Vagina (tissue), 2 donors: Measurements from ENCODE around the gene FBH1. TPM values are rescaled to one million over a fixed set of nuclear protein-coding genes. Genes with fewer than 3 reads are reported as not detected.
"Not testable (repeated sequence)": the region's sequence is repeated elsewhere in the genome, so short reads cannot be mapped to it uniquely, and the experiment has no call there.

Experiments used
- DNase-seq, 2 donors: peaks; one replicate each; pipeline ENCODE4 v3.0.0-alpha.2; 2017; ENCODE audit errors: extremely low spot score in 2 of 2
- H3K27ac ChIP-seq: fragments of 200-600 bp; sonication (generic); one replicate; pipeline ENCODE4 v1.5.1; 2019
- H3K27me3 ChIP-seq: fragments of 200-600 bp; sonication (generic); one replicate; pipeline ENCODE4 v1.5.1; 2019
- H3K36me3 ChIP-seq, 2 donors: fragments of 200-600 bp; sonication (generic); one replicate each; pipeline ENCODE4 v1.5.1; 2017 to 2019
- H3K4me1 ChIP-seq: fragments of 200-600 bp; sonication (generic); one replicate; pipeline ENCODE4 v1.5.1; 2019
- H3K4me3 ChIP-seq, 2 donors: fragments of 200-600 bp; sonication (generic); 1 replicate in 1 of 2; 2 replicates in 1 of 2; pipeline ENCODE4 v1.5.1; 2016 to 2019
- H3K9me3 ChIP-seq: fragments of 200-600 bp; sonication (generic); one replicate; pipeline ENCODE4 v1.5.1; 2019
- POLR2A ChIP-seq, 2 donors: fragments of 450-650 bp; IDR thresholded peaks; one replicate each; pipeline ENCODE4 v1.6.1; 2017; ENCODE audit warnings: antibody characterized with exemption in 2 of 2, mild to moderate bottlenecking in 2 of 2, moderate library complexity in 2 of 2
- POLR2AphosphoS5 ChIP-seq, 2 donors: sonication (generic); formaldehyde crosslinking; IDR thresholded peaks; one replicate each; pipeline ENCODE4 v1.9.0; 2017; ENCODE audit warnings: antibody characterized with exemption in 2 of 2, mild to moderate bottlenecking in 2 of 2, low read depth in 1 of 2; ENCODE audit not compliant: insufficient read depth in 1 of 2
- intact Hi-C: fragments of 100-400 bp; cut with DNase I; formaldehyde crosslinking; loops from one replicate; pipeline ENCODE4 v1.15.1; 2023
- total RNA-seq: library from RNA; depleted of rRNA; stranded (reverse); fragments of >200 nt; gene quantifications from one replicate; pipeline ENCODE4 v1.2.3, GENCODE V29; 2016
- TF ChIP-seq, protein P1 (sequence below), 3 experiments: fragments of 450-650 bp in 2 of 3; fragments of 200-600 bp in 1 of 3; sonication (generic) in 1 of 3; IDR thresholded peaks; one replicate each; pipeline ENCODE4 v1.5.1; 2017 to 2019; ENCODE audit warnings: antibody characterized with exemption in 3 of 3, mild to moderate bottlenecking in 2 of 3, moderate library complexity in 2 of 3

Gene FBH1
- total RNA-seq, 1 donor from 2014 or later, result 108 TPM

DNA sequence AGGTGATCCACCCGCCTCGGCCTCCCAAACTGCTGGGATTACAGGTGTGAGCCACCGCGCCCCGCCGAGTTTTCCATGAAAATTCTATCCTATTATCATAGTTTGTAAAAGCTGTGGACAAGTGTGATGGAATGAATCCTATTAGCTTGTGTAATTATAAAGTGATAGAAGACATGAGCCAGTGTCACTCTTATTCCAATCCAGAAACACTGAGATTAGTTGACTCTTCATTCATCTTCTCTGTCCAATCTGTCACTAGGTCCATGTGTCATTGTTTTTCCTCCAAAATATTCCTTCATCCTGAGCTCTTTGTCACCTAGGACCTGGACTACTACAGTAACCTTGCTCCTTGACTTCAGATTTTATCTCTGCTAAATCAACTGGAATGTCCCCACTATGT, 13.5 kb downstream of the FBH1 start:
- intact Hi-C loops, result no loop called here
- H3K27ac ChIP-seq, result no peak overlapping the region
- H3K27me3 ChIP-seq, result no peaks in the 10 kb centered on the region
- DNase-seq, result no peak
- H3K9me3 ChIP-seq, result no peaks in the 10 kb centered on the region
- H3K4me3 ChIP-seq, result no peak overlapping the region
- peaks cover 7% of the 10 kb centered on the region for H3K4me1 ChIP-seq
- TF ChIP-seq, protein P1, sequence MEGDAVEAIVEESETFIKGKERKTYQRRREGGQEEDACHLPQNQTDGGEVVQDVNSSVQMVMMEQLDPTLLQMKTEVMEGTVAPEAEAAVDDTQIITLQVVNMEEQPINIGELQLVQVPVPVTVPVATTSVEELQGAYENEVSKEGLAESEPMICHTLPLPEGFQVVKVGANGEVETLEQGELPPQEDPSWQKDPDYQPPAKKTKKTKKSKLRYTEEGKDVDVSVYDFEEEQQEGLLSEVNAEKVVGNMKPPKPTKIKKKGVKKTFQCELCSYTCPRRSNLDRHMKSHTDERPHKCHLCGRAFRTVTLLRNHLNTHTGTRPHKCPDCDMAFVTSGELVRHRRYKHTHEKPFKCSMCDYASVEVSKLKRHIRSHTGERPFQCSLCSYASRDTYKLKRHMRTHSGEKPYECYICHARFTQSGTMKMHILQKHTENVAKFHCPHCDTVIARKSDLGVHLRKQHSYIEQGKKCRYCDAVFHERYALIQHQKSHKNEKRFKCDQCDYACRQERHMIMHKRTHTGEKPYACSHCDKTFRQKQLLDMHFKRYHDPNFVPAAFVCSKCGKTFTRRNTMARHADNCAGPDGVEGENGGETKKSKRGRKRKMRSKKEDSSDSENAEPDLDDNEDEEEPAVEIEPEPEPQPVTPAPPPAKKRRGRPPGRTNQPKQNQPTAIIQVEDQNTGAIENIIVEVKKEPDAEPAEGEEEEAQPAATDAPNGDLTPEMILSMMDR (IDR thresholded peaks at IDR 0.05), result no peak
- TF ChIP-seq POLR2AphosphoS5 (IDR thresholded peaks at IDR 0.05; ENCODE audit: insufficient read depth in 1 of 2, low read depth in 1 of 2) (no peak), POLR2A (IDR thresholded peaks at IDR 0.05) (no peak)
- peaks cover 0 to 18% of the 10 kb centered on the region in 2 donors for H3K36me3 ChIP-seq

DNA sequence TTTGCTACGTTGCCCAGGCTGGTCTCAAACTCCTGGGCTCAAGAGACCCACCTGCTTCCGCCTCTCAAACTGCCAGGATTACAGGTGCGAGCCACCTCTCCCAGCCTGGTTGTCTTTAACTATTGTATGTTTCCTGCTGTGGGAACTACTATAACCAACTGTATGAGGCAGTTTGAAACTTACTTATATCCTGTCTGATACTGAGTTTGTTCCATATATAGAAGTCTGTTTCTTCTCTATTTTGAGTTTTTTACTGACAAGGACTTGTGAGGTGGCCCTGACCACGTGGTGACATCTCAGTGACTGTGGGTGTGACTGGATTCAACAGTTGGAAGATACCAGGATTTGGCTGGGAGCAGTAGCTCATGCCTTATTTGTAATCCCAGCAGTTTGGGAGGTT, 14.2 kb downstream of the FBH1 start:
- intact Hi-C loops, result no loop called here
- Histone ChIP-seq H3K4me3 (no peak overlapping the region), H3K27me3 (no peaks in the 10 kb centered on the region), H3K4me1 (peaks cover 7% of the 10 kb centered on the region), H3K9me3 (no peaks in the 10 kb centered on the region), H3K36me3 (peaks cover 0 to 24% of the 10 kb centered on the region in 2 donors), H3K27ac (no peak overlapping the region)
- TF ChIP-seq POLR2A (IDR thresholded peaks at IDR 0.05) (no peak), POLR2AphosphoS5 (IDR thresholded peaks at IDR 0.05; ENCODE audit: insufficient read depth in 1 of 2, low read depth in 1 of 2) (no peak)
- TF ChIP-seq, protein P1 (IDR thresholded peaks at IDR 0.05), result no peak
- no peak for DNase-seq

DNA sequence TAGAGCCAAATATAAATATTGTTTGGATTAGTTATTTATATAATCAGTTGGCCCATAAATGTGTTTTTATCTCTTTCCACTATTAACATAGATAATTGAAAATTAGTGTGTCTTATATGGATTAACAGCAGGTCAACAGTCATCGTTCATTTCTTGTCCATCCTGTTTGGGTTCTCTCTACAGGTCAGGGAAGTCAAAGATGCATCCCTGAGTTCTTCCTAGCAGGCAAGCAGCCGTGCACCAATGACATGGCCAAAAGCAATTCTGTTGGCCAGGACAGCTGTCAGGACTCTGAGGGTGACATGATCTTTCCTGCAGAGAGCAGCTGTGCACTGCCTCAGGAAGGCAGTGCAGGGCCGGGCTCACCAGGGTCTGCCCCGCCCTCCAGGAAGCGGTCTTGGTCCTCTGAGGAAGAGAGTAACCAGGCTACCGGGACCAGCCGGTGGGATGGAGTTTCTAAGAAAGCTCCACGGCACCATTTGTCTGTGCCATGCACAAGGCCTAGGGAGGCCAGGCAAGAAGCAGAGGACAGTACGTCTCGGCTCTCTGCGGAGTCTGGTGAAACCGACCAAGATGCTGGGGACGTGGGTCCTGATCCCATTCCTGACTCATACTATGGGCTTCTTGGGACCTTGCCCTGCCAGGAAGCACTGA, 15.9 kb downstream of the FBH1 start:
- no peak overlapping the region for H3K4me3 ChIP-seq
- no peak for TF ChIP-seq POLR2AphosphoS5 (IDR thresholded peaks at IDR 0.05; ENCODE audit: insufficient read depth in 1 of 2, low read depth in 1 of 2)
- TF ChIP-seq, protein P1 (IDR thresholded peaks at IDR 0.05), result no peak
- TF ChIP-seq POLR2A (IDR thresholded peaks at IDR 0.05), result no peak
- H3K27ac ChIP-seq, result no peak overlapping the region
- intact Hi-C loops, result no loop called here
- H3K4me1 ChIP-seq, result peaks cover 7% of the 10 kb centered on the region
- no peak for DNase-seq
- no peaks in the 10 kb centered on the region for H3K27me3 ChIP-seq
- H3K36me3 ChIP-seq, result peaks cover 0 to 41% of the 10 kb centered on the region in 2 donors
- no peaks in the 10 kb centered on the region for H3K9me3 ChIP-seq

DNA sequence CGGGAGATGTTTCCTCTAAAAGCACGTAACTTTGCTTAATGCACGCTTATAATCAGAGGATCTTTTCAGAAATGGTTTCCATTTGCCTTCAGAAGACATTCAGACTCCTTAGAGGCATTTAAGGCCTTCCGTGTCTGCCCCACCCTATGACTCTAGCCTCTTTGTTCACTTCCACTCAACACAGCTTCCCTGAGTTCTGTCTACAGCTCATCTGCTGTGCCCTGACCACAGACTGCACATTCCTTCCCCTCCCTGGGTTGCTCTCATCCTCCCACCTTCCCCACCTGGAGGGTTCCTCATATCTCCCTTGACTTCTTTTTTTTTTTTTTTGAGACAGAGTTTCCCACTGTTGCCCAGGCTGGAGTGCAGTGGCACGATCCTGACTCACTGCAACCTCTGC, 16.6 kb downstream of the FBH1 start:
- no peak overlapping the region for H3K4me3 ChIP-seq
- no peak overlapping the region for H3K27ac ChIP-seq
- peaks cover 0 to 48% of the 10 kb centered on the region in 2 donors for H3K36me3 ChIP-seq

DNA sequence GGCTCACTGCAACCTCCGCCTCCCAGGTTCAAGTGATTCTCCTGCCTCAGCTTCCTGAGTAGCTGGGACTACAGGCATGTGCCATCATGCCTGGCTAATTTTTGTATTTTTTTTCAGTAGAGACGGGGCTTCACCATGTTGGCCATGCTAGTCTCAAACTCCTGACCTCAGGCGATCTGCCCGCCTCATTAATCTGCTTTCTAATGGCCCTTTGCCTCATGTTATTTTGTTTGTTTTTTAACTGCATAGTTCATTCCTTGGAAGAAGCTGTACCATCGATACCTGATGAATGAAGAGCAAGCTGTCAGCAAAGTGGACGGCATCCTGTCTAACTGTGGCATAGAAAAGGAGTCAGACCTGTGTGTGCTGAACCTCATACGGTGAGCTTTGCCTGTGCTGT, 18.6 kb downstream of the FBH1 start:
- H3K27ac ChIP-seq, H3K4me3 ChIP-seq, H3K4me1 ChIP-seq, DNase-seq, H3K27me3 ChIP-seq, H3K9me3 ChIP-seq, intact Hi-C loops: not testable (repeated sequence)
- peaks cover 0 to 66% of the 10 kb centered on the region in 2 donors for H3K36me3 ChIP-seq

More for the DNA sequence above, 16.6 kb downstream of the FBH1 start:
- intact Hi-C loops, result no loop called here
- no peak for DNase-seq
- no peaks in the 10 kb centered on the region for H3K9me3 ChIP-seq
- H3K4me1 ChIP-seq, result peaks cover 7% of the 10 kb centered on the region
- H3K27me3 ChIP-seq, result no peaks in the 10 kb centered on the region
- no peak for TF ChIP-seq POLR2AphosphoS5 (IDR thresholded peaks at IDR 0.05; ENCODE audit: insufficient read depth in 1 of 2, low read depth in 1 of 2)
- TF ChIP-seq, protein P1 (IDR thresholded peaks at IDR 0.05), result no peak
- TF ChIP-seq POLR2A (IDR thresholded peaks at IDR 0.05), result no peak
